RWPE2 (cell line): ENCODE data around the gene SH3RF1.
A peak's percentile ranks its signal among the peaks of the same experiment; 100 is the strongest.

Experiments
- ATAC-seq: fragments of 200-7000 bp; cut with Tn5 transposase; 3 replicates; pipeline ENCODE4 v1.9.1; 2021; ENCODE audit warnings: low read depth
- DNase-seq: peaks from one replicate; pipeline ENCODE4 v3.0.0-alpha.2; 2020; ENCODE audit warnings: low spot score
- H3K27ac ChIP-seq: fragments of 450-650 bp; 2 replicates; pipeline ENCODE4 v1.5.1; 2017; ENCODE audit warnings: mild to moderate bottlenecking; ENCODE audit not compliant: poor library complexity, severe bottlenecking
- H3K27me3 ChIP-seq: fragments of 250-450 bp; sonication (Bioruptor Pico); 2 replicates; pipeline ENCODE4 v1.5.1; 2021; ENCODE audit warnings: mild to moderate bottlenecking, moderate library complexity; ENCODE audit not compliant: insufficient read depth, poor library complexity, severe bottlenecking
- H3K36me3 ChIP-seq: fragments of 250-450 bp; sonication (Bioruptor Pico); 2 replicates; pipeline ENCODE4 v1.5.1; 2020; ENCODE audit warnings: low read depth, mild to moderate bottlenecking, moderate library complexity
- H3K4me1 ChIP-seq: fragments of 250-450 bp; sonication (Bioruptor Pico); 2 replicates; pipeline ENCODE4 v1.5.1; 2021; ENCODE audit warnings: mild to moderate bottlenecking, moderate library complexity; ENCODE audit not compliant: insufficient read depth, poor library complexity, severe bottlenecking
- H3K4me3 ChIP-seq: fragments of 250-450 bp; sonication (Bioruptor Pico); 2 replicates; pipeline ENCODE4 v1.5.1; 2021; ENCODE audit warnings: mild to moderate bottlenecking, moderate library complexity; ENCODE audit not compliant: severe bottlenecking
- H3K9me3 ChIP-seq: fragments of 250-450 bp; sonication (Bioruptor Pico); 2 replicates; pipeline ENCODE4 v1.5.1; 2021; ENCODE audit warnings: mild to moderate bottlenecking, moderate library complexity; ENCODE audit not compliant: severe bottlenecking
- TF ChIP-seq, protein P1 (sequence below): fragments of 450-650 bp; IDR thresholded peaks from one replicate; pipeline ENCODE4 v1.5.1; 2017; ENCODE audit warnings: mild to moderate bottlenecking, moderate library complexity; ENCODE audit not compliant: poor library complexity, severe bottlenecking

Gene SH3RF1

DNA sequence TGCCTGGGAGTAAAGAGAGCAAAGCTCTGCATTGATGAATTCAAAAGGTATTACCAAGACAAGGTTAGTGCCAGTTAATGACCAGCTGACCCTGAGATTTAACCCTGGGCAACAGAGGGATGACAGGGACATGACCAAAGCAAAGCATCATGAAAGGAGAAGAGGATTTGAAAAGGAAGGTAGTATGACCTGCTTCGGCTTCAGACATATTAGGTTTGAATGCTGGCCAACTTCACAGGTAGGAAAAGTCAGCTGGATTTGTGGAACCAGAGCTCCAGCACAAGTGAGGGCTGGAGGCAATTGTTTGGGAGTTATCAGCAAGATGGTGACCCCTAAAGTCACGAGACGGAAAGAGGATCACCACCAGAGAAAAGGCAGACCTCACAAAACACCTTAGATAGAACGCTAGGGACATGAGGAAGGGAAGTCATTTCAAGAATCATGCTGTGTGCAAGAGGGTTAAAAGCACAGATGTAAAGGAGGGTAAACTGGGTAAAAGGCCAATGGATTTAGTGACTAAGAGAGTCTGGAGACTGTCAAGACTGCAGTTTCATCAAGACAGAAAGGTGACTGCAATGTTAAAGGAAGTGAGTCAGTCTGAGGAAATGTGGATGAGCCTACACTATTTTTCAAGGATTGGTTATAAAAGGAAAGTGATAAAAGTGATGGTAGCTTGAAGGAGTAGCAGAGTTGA is 45.6 kb downstream of the SH3RF1 start:
- ATAC-seq (peak; percentile 90), DNase-seq (no peak)
- Histone ChIP-seq H3K27me3 (no peaks in the 10 kb centered on the region), H3K4me1 (peaks cover 46% of the 10 kb centered on the region), H3K27ac (peak overlapping the region; percentile 97), H3K36me3 (peaks cover 6% of the 10 kb centered on the region; the same call in 1 of the 2 replicates), H3K9me3 (no peaks in the 10 kb centered on the region), H3K4me3 (no peak overlapping the region)
- TF ChIP-seq, protein P1, sequence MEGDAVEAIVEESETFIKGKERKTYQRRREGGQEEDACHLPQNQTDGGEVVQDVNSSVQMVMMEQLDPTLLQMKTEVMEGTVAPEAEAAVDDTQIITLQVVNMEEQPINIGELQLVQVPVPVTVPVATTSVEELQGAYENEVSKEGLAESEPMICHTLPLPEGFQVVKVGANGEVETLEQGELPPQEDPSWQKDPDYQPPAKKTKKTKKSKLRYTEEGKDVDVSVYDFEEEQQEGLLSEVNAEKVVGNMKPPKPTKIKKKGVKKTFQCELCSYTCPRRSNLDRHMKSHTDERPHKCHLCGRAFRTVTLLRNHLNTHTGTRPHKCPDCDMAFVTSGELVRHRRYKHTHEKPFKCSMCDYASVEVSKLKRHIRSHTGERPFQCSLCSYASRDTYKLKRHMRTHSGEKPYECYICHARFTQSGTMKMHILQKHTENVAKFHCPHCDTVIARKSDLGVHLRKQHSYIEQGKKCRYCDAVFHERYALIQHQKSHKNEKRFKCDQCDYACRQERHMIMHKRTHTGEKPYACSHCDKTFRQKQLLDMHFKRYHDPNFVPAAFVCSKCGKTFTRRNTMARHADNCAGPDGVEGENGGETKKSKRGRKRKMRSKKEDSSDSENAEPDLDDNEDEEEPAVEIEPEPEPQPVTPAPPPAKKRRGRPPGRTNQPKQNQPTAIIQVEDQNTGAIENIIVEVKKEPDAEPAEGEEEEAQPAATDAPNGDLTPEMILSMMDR: no peak

DNA sequence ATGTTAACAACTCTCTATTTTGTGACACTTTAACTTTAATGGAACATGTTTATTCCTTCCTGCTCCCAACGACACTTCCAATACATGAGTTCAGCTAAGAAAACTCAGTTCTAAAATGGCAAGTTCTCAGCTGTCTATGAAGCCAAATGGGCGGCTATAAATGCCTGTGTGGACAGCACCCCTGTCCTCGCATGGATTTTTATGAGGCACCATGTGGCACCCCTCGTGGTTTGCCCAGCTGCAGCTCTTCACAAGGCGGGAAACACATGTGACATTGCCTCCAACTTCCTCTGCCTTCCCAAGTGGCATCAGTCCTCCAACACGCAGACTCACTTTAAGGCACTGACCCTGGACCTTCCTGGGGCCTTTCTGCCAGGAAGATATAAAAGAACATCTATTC is 48.0 kb downstream of the SH3RF1 start:
- Histone ChIP-seq H3K9me3 (no peaks in the 10 kb centered on the region), H3K4me1 (peaks cover 32% of the 10 kb centered on the region), H3K27ac (no peak overlapping the region), H3K27me3 (no peaks in the 10 kb centered on the region), H3K4me3 (no peak overlapping the region), H3K36me3 (no peaks in the 10 kb centered on the region; the same call in 1 of the 2 replicates)
- no peak for DNase-seq
- TF ChIP-seq, protein P1: no peak
- no peak for ATAC-seq

DNA sequence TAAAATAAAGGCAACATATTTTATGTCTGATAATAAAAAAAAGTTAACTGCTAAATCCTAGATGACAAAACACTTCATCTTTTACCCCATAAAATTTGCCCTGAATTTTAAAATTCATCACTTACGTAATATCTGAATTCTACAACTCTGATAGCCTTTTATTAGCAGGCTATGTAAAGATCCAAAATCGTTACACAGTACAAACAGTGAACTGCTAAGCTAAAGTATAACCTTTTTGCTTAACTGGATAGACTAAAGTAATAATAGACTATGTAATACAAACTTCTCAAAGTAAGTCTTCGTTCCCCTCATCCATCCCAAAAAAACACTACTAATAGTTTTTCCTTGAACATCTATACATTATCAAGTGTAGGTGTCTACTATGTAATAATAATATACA is 49.1 kb downstream of the SH3RF1 start:
- no peaks in the 10 kb centered on the region for H3K9me3 ChIP-seq
- peaks cover 21% of the 10 kb centered on the region for H3K4me1 ChIP-seq
- no peak overlapping the region for H3K4me3 ChIP-seq
- no peaks in the 10 kb centered on the region for H3K27me3 ChIP-seq
- no peak overlapping the region for H3K27ac ChIP-seq
- DNase-seq: no peak
- no peak for ATAC-seq
- TF ChIP-seq, protein P1: no peak
- no peaks in the 10 kb centered on the region; the same call in 1 of the 2 replicates for H3K36me3 ChIP-seq

DNA sequence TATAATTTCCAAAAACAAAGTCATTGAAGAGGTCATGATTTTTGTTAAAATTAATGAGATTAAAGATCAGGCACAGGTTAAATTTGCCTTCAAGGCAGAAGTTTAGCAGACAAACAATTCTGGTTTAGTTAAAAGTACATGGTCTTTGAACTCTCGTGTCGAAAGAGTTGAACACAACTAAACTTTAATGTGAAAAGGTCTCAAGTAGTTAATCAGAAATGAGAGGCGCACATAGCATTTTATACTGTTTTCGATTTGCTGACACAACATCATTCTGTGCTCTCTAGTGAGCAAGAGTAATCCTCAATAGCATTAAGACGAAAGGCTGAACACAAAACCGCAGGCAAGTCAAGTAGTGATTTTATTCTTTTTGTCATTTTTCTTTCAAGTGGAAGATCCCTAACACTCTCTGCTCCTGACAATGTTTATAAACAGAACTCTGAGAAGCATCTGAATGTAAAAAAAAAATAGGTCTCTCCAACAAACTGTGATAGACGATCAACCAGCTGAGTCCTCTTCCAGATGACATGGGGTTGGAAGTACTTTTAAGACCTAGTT is 49.8 kb downstream of the SH3RF1 start:
- TF ChIP-seq, protein P1: no peak
- DNase-seq: no peak
- Histone ChIP-seq H3K27me3 (no peaks in the 10 kb centered on the region), H3K9me3 (no peaks in the 10 kb centered on the region), H3K27ac (no peak overlapping the region), H3K4me3 (no peak overlapping the region), H3K4me1 (peaks cover 14% of the 10 kb centered on the region), H3K36me3 (no peaks in the 10 kb centered on the region; the same call in 1 of the 2 replicates)
- no peak for ATAC-seq

DNA sequence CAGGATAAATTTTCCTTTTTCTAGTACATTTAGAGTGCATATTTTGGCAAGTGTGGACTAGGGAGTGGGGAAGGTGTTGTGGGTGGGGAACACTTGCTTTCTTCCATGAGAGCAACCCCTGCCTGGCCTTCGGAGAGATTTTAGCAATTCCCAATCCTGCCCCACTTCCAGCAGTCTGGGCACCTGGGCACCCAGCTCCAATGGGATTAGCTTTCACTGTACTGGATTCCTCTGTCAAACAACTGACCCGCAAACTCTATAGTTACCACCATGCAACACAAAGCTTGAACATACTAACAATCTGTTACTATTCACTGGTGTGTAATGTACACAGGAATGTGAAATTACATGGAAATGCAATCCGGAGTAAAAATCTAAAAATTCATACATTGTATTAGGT is 50.3 kb downstream of the SH3RF1 start:
- DNase-seq: no peak
- Histone ChIP-seq H3K27ac (no peak overlapping the region), H3K9me3 (no peaks in the 10 kb centered on the region), H3K36me3 (no peaks in the 10 kb centered on the region; the same call in 1 of the 2 replicates), H3K27me3 (no peaks in the 10 kb centered on the region), H3K4me1 (peaks cover 9% of the 10 kb centered on the region), H3K4me3 (no peak overlapping the region)
- ATAC-seq: no peak
- TF ChIP-seq, protein P1: no peak
